ENCODE data around the gene CNTN4. TPM values are rescaled to one million over a fixed set of nuclear protein-coding genes. Genes with fewer than 3 reads are reported as not detected.

Gene CNTN4
- total and polyA plus RNA-seq, 10 donors, result 0.20 to 4.3 (median 1.5) TPM

DNA sequence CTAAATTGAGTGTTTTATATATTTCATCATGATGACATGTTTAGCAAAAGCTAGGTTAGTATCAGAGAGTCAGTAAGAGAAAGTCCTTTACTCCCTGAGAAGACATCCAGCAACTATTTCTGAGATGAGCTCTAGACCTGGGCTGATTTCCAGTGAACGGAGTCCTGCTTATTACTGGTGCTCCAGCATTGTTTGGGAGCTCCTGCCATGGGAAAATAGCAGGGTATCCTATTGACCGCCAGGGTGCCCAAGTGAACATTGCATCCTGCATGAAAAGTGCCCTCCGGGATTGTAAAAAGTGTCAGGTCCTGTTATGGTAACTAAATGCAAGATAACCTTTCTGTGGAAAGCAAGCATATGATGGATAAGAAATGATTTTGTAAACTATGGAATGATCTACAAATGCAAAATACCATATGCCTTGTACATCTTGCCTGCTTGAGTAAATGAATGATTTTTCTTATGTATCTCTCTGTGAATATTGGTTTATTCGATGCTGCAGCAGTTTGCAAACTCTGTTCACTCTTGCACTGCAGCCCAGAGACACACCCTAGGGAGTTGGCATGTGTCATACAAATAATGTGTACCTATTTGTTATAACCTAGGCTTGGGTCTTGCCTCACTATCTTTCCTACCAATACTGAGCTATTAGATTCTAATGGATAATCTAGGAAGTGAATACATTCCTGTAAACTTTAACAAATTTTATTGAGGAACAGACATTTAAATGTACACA lies 914.8 kb downstream of the CNTN4 start:
- Histone ChIP-seq H3K36me3 (no peaks in the 10 kb centered on the region), H3K4me3 (no peak overlapping the region), H3K9me3 (no peaks in the 10 kb centered on the region), H3K4me1 (no peaks in the 10 kb centered on the region), H3K27me3 (replicated peaks in 1 of 7) (peaks cover 0 to 8% (median 0%) of the 10 kb centered on the region in 7 donors), H3K27ac (no peak overlapping the region)
- TF ChIP-seq, protein P1, sequence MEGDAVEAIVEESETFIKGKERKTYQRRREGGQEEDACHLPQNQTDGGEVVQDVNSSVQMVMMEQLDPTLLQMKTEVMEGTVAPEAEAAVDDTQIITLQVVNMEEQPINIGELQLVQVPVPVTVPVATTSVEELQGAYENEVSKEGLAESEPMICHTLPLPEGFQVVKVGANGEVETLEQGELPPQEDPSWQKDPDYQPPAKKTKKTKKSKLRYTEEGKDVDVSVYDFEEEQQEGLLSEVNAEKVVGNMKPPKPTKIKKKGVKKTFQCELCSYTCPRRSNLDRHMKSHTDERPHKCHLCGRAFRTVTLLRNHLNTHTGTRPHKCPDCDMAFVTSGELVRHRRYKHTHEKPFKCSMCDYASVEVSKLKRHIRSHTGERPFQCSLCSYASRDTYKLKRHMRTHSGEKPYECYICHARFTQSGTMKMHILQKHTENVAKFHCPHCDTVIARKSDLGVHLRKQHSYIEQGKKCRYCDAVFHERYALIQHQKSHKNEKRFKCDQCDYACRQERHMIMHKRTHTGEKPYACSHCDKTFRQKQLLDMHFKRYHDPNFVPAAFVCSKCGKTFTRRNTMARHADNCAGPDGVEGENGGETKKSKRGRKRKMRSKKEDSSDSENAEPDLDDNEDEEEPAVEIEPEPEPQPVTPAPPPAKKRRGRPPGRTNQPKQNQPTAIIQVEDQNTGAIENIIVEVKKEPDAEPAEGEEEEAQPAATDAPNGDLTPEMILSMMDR (IDR thresholded peaks at IDR 0.05 in 8 of 11, conservative IDR thresholded peaks at IDR 0.05 in 3 of 11), result no peak
- no peak for TF ChIP-seq POLR2A (IDR thresholded peaks at IDR 0.05)
- TF ChIP-seq POLR2AphosphoS5 (IDR thresholded peaks at IDR 0.05), result no peak
- no peak for DNase-seq
- intact Hi-C loops (cut with DNase I; ENCODE audit: low total_unique reads), result no loop called here
- WGBS, 5 donors, result 71 to 94% (median 89%) methylated on average over 4 of the region's 4 CpGs

DNA sequence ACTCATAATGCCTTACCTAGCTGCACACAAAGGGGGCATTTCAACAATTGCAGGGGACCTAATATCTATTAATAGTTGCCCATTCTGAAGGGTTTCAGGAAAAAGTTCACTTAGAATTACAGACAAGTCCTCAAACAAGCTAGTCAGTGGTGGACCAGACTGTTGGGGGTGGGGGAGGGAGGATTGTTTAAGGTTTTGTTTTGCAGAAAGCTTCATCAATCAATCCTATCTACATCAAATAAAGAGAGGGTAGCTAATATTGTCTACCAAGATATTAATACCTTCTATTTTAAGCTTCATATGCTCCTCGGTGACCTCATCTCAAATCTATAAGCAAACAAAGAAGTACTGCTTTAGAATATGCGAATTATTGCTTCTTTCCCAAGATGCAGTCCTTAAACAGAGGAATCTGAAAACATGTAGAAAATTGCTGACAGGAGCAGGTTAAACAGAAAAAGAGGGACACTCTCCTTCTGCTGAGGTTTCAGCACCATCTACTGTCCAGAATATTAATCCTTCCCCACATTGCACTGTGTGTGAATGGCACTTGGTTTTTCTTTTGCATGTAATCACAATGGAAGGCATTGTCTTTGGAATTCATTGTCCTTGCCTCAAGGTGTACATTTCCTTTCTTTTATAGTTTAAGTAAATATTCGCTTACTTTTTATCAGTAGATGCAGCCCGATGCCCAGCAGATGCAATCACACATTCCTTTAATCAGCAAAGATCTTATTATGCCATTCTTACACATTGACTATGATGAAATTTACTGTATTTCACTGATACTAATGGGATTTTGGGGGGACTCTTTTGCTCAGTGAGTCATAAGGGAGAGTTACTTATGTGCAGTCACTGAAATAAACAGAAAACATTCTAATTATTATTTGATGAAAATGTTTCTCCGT lies 916.8 kb downstream of the CNTN4 start:
- intact Hi-C loops (cut with DNase I; ENCODE audit: low total_unique reads), result no loop called here
- Histone ChIP-seq H3K4me1 (no peaks in the 10 kb centered on the region), H3K27ac (no peak overlapping the region), H3K4me3 (no peak overlapping the region), H3K36me3 (no peaks in the 10 kb centered on the region), H3K9me3 (no peaks in the 10 kb centered on the region), H3K27me3 (replicated peaks in 1 of 7) (peaks cover 0 to 8% (median 0%) of the 10 kb centered on the region in 7 donors)
- TF ChIP-seq, protein P1 (IDR thresholded peaks at IDR 0.05 in 8 of 11, conservative IDR thresholded peaks at IDR 0.05 in 3 of 11), result peak in 7 of 11 experiments; percentile 12 to 36 (median 26)
- TF ChIP-seq POLR2AphosphoS5 (IDR thresholded peaks at IDR 0.05) (no peak), POLR2A (IDR thresholded peaks at IDR 0.05) (no peak)
- no peak for DNase-seq
- 46 to 53% (median 50%) methylated on average over 5 of the region's 5 CpGs for WGBS, 5 donors

DNA sequence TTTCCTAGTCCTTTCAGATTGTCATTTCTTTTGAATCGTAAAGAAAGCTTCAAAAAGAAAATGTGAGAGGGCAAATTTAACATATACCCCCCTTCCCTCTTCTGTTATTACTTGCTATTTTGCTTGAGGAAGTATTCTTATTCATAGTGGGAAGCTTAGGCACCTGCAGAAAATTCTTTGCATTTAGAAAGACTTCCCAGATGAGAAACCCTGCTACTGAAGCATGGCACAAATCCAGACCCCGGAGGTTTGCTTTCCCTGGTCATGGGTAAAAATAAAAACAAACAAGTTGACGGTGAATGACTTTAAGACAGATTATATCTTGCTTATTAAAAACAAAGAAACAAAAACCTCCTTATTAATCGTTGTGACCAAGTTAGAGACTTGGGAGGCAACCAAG lies 917.6 kb downstream of the CNTN4 start:
- no peak overlapping the region for H3K27ac ChIP-seq
- TF ChIP-seq POLR2A (IDR thresholded peaks at IDR 0.05) (no peak), POLR2AphosphoS5 (IDR thresholded peaks at IDR 0.05) (no peak)
- TF ChIP-seq, protein P1 (IDR thresholded peaks at IDR 0.05 in 8 of 11, conservative IDR thresholded peaks at IDR 0.05 in 3 of 11), result no peak
- H3K9me3 ChIP-seq, result no peaks in the 10 kb centered on the region
- no peak overlapping the region for H3K4me3 ChIP-seq
- DNase-seq, result no peak
- no peaks in the 10 kb centered on the region for H3K36me3 ChIP-seq
- WGBS, 5 donors, result 72 to 87% (median 81%) methylated on average over 4 of the region's 4 CpGs
- intact Hi-C loops (cut with DNase I; ENCODE audit: low total_unique reads), result no loop called here
- peaks cover 0 to 8% (median 0%) of the 10 kb centered on the region in 7 donors for H3K27me3 ChIP-seq (replicated peaks in 1 of 7)
- H3K4me1 ChIP-seq, result no peaks in the 10 kb centered on the region

DNA sequence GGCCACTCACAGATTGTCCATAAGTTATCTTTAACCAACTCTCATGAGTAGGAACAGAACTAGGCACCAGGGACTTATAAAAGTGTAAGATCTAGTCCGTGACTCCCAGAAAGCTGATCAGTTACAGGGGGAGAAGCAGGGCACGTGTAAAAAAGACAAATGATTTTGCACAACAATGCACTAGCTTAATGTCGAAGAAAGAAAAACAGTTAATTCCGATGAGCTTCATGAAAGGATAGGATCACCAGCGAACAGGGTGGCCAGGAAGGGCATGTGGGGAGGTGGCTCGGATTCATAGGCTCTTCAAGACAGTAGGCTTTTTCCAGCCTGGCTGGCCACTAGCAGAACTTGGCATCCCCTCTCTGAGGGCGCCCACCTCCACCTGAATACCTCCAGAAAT lies 921.5 kb downstream of the CNTN4 start:
- WGBS, 5 donors, result 83 to 90% (median 85%) methylated on average over 7 of the region's 7 CpGs
- H3K9me3 ChIP-seq, result no peaks in the 10 kb centered on the region
- H3K27me3 ChIP-seq (replicated peaks in 1 of 7), result peaks cover 0 to 7% (median 0%) of the 10 kb centered on the region in 7 donors
- no peak overlapping the region for H3K27ac ChIP-seq
- intact Hi-C loops (cut with DNase I; ENCODE audit: low total_unique reads), result no loop called here
- TF ChIP-seq POLR2A (IDR thresholded peaks at IDR 0.05) (no peak), POLR2AphosphoS5 (IDR thresholded peaks at IDR 0.05) (no peak)
- TF ChIP-seq, protein P1 (IDR thresholded peaks at IDR 0.05 in 8 of 11, conservative IDR thresholded peaks at IDR 0.05 in 3 of 11), result no peak
- no peak overlapping the region for H3K4me3 ChIP-seq
- no peaks in the 10 kb centered on the region for H3K4me1 ChIP-seq
- DNase-seq, result no peak
- H3K36me3 ChIP-seq, result no peaks in the 10 kb centered on the region

Measured in spleen (tissue), 11 donors.